ENCODE results near the gene MED12L. TPM values are rescaled to one million over a fixed set of nuclear protein-coding genes. Genes with fewer than 3 reads are reported as not detected.

Gene MED12L
- total RNA-seq, 8 experiments from 2014 or later = 5.9 to 15.7 (median 10.0) TPM

DNA sequence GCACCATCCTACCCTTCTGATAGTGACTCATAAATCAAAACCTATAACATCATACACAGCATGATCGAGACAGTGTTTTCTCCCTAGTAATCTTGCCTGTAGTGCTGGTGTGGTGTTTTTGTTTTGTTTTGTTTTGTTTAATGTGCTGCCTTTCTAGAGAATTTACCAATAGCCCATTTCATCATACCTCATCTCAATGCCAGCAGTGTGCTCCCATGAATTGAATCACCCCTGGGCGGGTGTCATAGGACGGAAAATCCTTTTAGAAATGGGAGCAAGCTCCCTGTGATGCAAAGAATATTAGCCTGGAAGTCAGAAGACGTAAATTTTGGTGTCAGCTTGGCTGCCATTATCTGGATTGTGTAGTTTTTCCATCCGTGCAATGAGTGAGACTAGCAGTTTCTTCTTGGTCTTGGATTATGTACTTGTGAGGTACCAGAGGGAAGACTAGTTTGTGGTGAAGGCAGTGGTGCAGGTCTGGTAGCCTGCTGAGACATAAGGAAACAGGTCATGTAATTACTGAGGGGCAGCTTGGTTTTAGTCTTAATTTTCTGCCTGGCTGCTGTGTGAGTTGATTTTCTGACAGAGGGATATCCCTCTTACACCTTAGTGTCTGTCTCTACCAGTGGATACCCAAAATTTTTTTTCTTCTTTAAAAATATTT lies 345.5 kb downstream of the MED12L start:
- Histone ChIP-seq H3K4me1 (replicated peaks in 1 of 2) (no peaks in the 10 kb centered on the region), H3K27ac (no peak overlapping the region), H3K4me3 (no peak overlapping the region)
- 0 to 100% (median 80%) methylated on average over 1 to 4 of the region's 5 CpGs; no CpG with 5 or more reads in 1 of the 10 experiments for WGBS, 10 experiments
- no peak for ATAC-seq (replicated peaks in 6 of 8)
- in situ Hi-C loops (cut with MboI; ENCODE audit: low pct_unique_long_range_greater_than_20kb in 2 of 9, low sequenced_read_pairs in 9 of 9, unreplicated experiment in 9 of 9) = loop anchor here in 4 of 9 experiments (25.0 kb wide), 2 partner anchors 406 to 481 kb away; no protein-coding TSS in a partner anchor

GRCh38 chr3:151431940-151432339 lies 346.5 kb downstream of the MED12L start:
- no peak overlapping the region for H3K4me3 ChIP-seq
- H3K27ac ChIP-seq = no peak overlapping the region
- no peaks in the 10 kb centered on the region for H3K4me1 ChIP-seq (replicated peaks in 1 of 2)
- in situ Hi-C loops (cut with MboI; ENCODE audit: low pct_unique_long_range_greater_than_20kb in 2 of 9, low sequenced_read_pairs in 9 of 9, unreplicated experiment in 9 of 9) = loop anchor here in 4 of 9 experiments (25.0 kb wide), 2 partner anchors 405 to 480 kb away; no protein-coding TSS in a partner anchor
- peak in 1 of 8 experiments; percentile 36 for ATAC-seq (replicated peaks in 6 of 8)
- WGBS, 10 experiments = 40 to 100% (median 97%) methylated on average over 1 to 3 of the region's 3 CpGs

DNA sequence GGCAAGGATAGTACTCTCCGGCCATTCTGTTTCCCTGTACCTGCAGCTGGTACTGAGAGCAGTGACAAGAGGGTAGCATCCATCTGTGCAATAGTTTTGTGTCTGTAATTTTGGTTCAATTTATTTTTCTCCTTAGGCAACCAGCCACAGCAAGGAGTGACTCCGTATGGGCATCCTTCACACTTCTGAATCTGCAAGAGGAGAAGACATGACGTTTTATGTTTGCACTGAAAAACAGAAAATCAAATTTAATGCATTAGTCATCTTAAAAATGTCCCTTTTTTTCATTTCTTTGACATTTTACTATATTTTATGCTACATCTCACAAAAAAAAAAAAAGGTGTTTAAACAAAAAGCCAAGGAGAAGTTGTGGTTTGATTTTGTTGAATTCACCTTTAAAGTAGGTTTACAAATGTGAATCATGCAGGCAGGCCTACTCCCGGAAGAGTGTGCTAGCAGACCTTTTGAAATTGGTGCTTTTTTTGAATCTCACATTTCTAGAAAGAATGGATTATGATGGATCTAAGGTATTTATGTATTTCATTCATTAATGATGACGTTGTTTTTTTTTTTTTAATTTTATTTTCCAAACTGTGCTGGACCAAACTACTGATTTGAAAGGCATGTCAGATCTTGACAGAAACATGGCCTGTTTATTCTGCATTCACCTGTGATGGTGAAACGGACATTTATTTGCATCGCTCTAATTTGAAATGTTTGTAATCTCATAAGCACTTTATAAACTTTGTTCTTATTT lies 347.3 kb downstream of the MED12L start:
- in situ Hi-C loops (cut with MboI; ENCODE audit: low pct_unique_long_range_greater_than_20kb in 2 of 9, low sequenced_read_pairs in 9 of 9, unreplicated experiment in 9 of 9) = loop anchor here in 4 of 9 experiments (25.0 kb wide), 2 partner anchors 405 to 480 kb away; no protein-coding TSS in a partner anchor
- Histone ChIP-seq H3K4me3 (no peak overlapping the region), H3K4me1 (replicated peaks in 1 of 2) (no peaks in the 10 kb centered on the region), H3K27ac (no peak overlapping the region)
- WGBS, 10 experiments = 75 to 100% (median 88%) methylated on average over 1 to 7 of the region's 7 CpGs
- ATAC-seq (replicated peaks in 6 of 8) = no peak

GRCh38 chr3:151434151-151434890 lies 348.9 kb downstream of the MED12L start:
- no peak overlapping the region for H3K27ac ChIP-seq
- ATAC-seq (replicated peaks in 6 of 8) = peak in 4 of 8 experiments; percentile 71 to 85 (median 76)
- in situ Hi-C loops (cut with MboI; ENCODE audit: low pct_unique_long_range_greater_than_20kb in 2 of 9, low sequenced_read_pairs in 9 of 9, unreplicated experiment in 9 of 9) = loop anchor here in 4 of 9 experiments (25.0 kb wide), 2 partner anchors 403 to 478 kb away; no protein-coding TSS in a partner anchor
- H3K4me3 ChIP-seq = no peak overlapping the region
- WGBS, 10 experiments = 0 to 89% (median 43%) methylated on average over 1 of the region's 1 CpG; no CpG with 5 or more reads in 2 of the 10 experiments
- no peaks in the 10 kb centered on the region for H3K4me1 ChIP-seq (replicated peaks in 1 of 2)

GRCh38 chr3:151436675-151437446 lies 351.4 kb downstream of the MED12L start:
- 36 to 100% (median 78%) methylated on average over 2 to 8 of the region's 8 CpGs; no CpG with 5 or more reads in 1 of the 10 experiments for WGBS, 10 experiments
- ATAC-seq (replicated peaks in 6 of 8) = peak in 3 of 8 experiments; percentile 73 to 83 (median 80)
- Histone ChIP-seq H3K27ac (no peak overlapping the region), H3K4me3 (no peak overlapping the region), H3K4me1 (replicated peaks in 1 of 2) (no peaks in the 10 kb centered on the region)
- in situ Hi-C loops (cut with MboI; ENCODE audit: low pct_unique_long_range_greater_than_20kb in 2 of 9, low sequenced_read_pairs in 9 of 9, unreplicated experiment in 9 of 9) = loop anchor here in 4 of 9 experiments (25.0 kb wide), 2 partner anchors 400 to 475 kb away; no protein-coding TSS in a partner anchor

- Histone ChIP-seq H3K4me1 (replicated peaks in 1 of 2) (no peaks in the 10 kb centered on the region), H3K27ac (no peak overlapping the region), H3K4me3 (no peak overlapping the region)
- ATAC-seq (replicated peaks in 6 of 8) = no peak
- in situ Hi-C loops (cut with MboI; ENCODE audit: low pct_unique_long_range_greater_than_20kb in 2 of 9, low sequenced_read_pairs in 9 of 9, unreplicated experiment in 9 of 9) = loop anchor here in 4 of 9 experiments (25.0 kb wide), 2 partner anchors 399 to 474 kb away; no protein-coding TSS in a partner anchor
- 50 to 100% (median 93%) methylated on average over 1 to 6 of the region's 6 CpGs; no CpG with 5 or more reads in 1 of the 10 experiments for WGBS, 10 experiments
These were observed 352.4 kb downstream of the MED12L start for GRCh38 chr3:151437906-151438305.

DNA sequence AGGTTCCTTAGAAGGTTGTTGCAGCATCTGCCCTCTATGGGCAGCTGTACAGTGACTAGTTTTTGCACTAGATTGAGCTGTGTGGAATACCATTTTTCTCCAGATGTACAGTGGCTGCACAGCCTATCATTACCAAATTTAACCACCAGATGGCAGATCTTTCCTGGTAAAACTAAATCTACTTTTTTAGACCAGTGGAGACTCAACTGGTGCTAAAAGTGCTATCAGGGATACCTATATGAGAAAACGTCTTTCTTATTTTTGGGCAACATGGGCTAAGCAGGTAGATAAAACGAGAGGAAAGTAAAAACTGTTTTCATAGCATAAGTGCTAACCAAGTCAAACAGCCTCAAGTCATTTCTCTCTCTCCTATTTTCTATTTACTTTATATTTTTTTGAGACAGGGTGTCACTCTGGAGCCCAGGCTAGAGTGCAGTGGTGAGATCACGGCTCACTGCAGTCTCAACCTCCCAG lies 354.2 kb downstream of the MED12L start:
- in situ Hi-C loops (cut with MboI; ENCODE audit: low pct_unique_long_range_greater_than_20kb in 2 of 9, low sequenced_read_pairs in 9 of 9, unreplicated experiment in 9 of 9) = loop anchor here in 6 of 9 experiments (10.0 to 25.0 kb wide), 3 partner anchors 395 to 473 kb away; no protein-coding TSS in a partner anchor
- Histone ChIP-seq H3K4me1 (replicated peaks in 1 of 2) (no peaks in the 10 kb centered on the region), H3K27ac (no peak overlapping the region), H3K4me3 (no peak overlapping the region)
- ATAC-seq (replicated peaks in 6 of 8) = peak; percentile 54 to 88 (median 64)
- WGBS, 10 experiments = 7 to 100% (median 33%) methylated on average over 1 to 3 of the region's 3 CpGs; no CpG with 5 or more reads in 1 of the 10 experiments

GRCh38 chr3:151440940-151441339 lies 355.5 kb downstream of the MED12L start:
- Histone ChIP-seq H3K27ac (no peak overlapping the region), H3K4me3 (no peak overlapping the region), H3K4me1 (replicated peaks in 1 of 2) (no peaks in the 10 kb centered on the region)
- WGBS, 10 experiments = 64 to 100% (median 92%) methylated on average over 1 of the region's 1 CpG; no CpG with 5 or more reads in 1 of the 10 experiments
- in situ Hi-C loops (cut with MboI; ENCODE audit: low pct_unique_long_range_greater_than_20kb in 2 of 9, low sequenced_read_pairs in 9 of 9, unreplicated experiment in 9 of 9) = loop anchor here in 6 of 9 experiments (10.0 to 25.0 kb wide), 3 partner anchors 394 to 471 kb away; no protein-coding TSS in a partner anchor
- no peak for ATAC-seq (replicated peaks in 6 of 8)

- in situ Hi-C loops (cut with MboI; ENCODE audit: low pct_unique_long_range_greater_than_20kb in 2 of 9, low sequenced_read_pairs in 9 of 9, unreplicated experiment in 9 of 9) = loop anchor here in 6 of 9 experiments (10.0 to 25.0 kb wide), 3 partner anchors 391 to 469 kb away; no protein-coding TSS in a partner anchor
- ATAC-seq (replicated peaks in 6 of 8) = no peak
- Histone ChIP-seq H3K4me1 (replicated peaks in 1 of 2) (no peaks in the 10 kb centered on the region), H3K4me3 (no peak overlapping the region), H3K27ac (no peak overlapping the region)
- 78 to 100% (median 92%) methylated on average over 1 to 7 of the region's 7 CpGs; no CpG with 5 or more reads in 1 of the 10 experiments for WGBS, 10 experiments
These were observed 358.1 kb downstream of the MED12L start for GRCh38 chr3:151443583-151443982.

DNA sequence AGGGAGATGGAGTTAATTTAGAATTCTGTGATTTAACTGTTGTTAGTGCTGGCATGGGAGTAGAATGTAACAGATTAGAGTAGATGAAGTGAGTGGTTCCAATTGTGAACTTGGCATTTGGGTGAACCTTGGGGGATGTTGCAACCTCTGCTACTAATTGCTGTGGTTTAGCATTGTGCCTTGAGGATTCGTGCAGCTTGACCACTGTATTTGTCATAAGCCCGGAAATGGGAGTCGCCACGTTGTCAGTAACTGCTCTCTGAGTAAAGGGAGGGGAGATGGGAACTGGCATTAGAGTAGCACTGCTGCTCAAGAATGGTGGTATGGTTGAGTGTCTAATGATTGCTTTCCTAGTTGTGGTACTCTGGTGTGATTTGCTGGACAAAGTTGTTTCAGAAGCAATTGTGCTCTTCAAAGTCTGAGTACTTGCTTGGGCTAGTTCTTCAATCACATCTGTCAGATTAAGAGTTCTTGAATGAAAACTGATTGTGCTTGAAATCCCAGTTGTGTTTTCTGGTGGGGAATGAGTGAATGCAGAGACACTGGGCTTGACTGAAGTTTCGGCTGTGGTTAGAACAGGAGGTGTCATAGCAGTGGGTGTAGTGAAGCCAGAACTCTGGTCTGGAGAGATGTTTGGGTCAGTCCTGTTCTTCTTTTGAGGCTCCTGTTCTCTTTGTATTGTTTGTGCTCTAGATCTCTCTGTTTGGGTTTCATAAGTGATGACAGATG lies 360.0 kb downstream of the MED12L start:
- H3K4me1 ChIP-seq (replicated peaks in 1 of 2) = no peaks in the 10 kb centered on the region
- no peak overlapping the region for H3K4me3 ChIP-seq
- H3K27ac ChIP-seq = no peak overlapping the region
- ATAC-seq (replicated peaks in 6 of 8) = peak in 2 of 8 experiments; percentile 93 to 97
- in situ Hi-C loops (cut with MboI; ENCODE audit: low pct_unique_long_range_greater_than_20kb in 2 of 9, low sequenced_read_pairs in 9 of 9, unreplicated experiment in 9 of 9) = loop anchor here in 6 of 9 experiments (10.0 to 25.0 kb wide), 3 partner anchors 389 to 467 kb away; no protein-coding TSS in a partner anchor
- WGBS, 10 experiments = 8 to 100% (median 50%) methylated on average over 1 to 5 of the region's 5 CpGs; no CpG with 5 or more reads in 3 of the 10 experiments

DNA sequence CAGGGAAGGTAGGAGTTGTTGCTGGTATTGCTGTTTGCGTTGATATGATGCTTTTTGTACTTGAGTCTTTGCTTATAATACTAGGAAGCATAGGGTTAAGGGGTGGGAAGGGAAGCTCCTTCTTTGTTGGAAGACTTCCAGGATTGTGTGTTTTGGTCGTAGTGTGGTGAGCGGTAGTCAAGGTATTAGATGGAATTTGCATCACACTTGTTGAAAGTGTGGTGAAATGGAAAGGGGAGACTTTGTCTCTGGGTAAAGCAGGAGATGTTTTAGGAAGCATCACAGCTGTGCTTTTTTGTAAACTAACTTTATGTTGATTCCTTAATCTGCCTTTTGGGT lies 360.5 kb downstream of the MED12L start:
- 47 to 81% (median 70%) methylated on average over 1 to 3 of the region's 3 CpGs; no CpG with 5 or more reads in 2 of the 10 experiments for WGBS, 10 experiments
- H3K27ac ChIP-seq = no peak overlapping the region
- no peaks in the 10 kb centered on the region for H3K4me1 ChIP-seq (replicated peaks in 1 of 2)
- in situ Hi-C loops (cut with MboI; ENCODE audit: low pct_unique_long_range_greater_than_20kb in 2 of 9, low sequenced_read_pairs in 9 of 9, unreplicated experiment in 9 of 9) = loop anchor here in 6 of 9 experiments (10.0 to 25.0 kb wide), 3 partner anchors 389 to 466 kb away; no protein-coding TSS in a partner anchor
- no peak overlapping the region for H3K4me3 ChIP-seq
- peak in 2 of 8 experiments; percentile 16 to 39 for ATAC-seq (replicated peaks in 6 of 8)

All from motor neuron (in vitro differentiated cells).